ENCODE measurements around the gene MED12. TPM values are rescaled to one million over a fixed set of nuclear protein-coding genes. Genes with fewer than 3 reads are reported as not detected.
A peak's percentile ranks its signal among the peaks of the same experiment; 100 is the strongest.

MED12 gene
- total RNA-seq, 2 experiments from 2014 or later = 44.5 to 55.3 TPM

- H3K4me1 ChIP-seq (ENCODE audit: insufficient read depth, low read length) = peaks cover 62% of the 10 kb centered on the region
- ATAC-seq (ENCODE audit: poor library complexity) = peak; percentile 45
- Mint-ChIP-seq H3K36me3 (ENCODE audit: low read depth) (peaks cover 9% of the 10 kb centered on the region), H3K9me3 (no peaks in the 10 kb centered on the region), H3K27ac (peak overlapping the region; percentile 72), H3K27me3 (no peaks in the 10 kb centered on the region), H3K4me1 (ENCODE audit: low read depth) (peaks cover 74% of the 10 kb centered on the region), H3K4me3 (peak overlapping the region; percentile 84)
- intact Hi-C loops (cut with DNase I, micrococcal nuclease) = loop anchor here (1.0 to 10.0 kb wide), 4 partner anchors 11 to 156 kb away; partner anchors contain the start of gene ZMYM3 (in 2 of the 2)
- CTCF ChIA-PET = no interaction called here
- no peaks in the 10 kb centered on the region for H3K36me3 ChIP-seq (ENCODE audit: insufficient read depth, low read length)
- DNase-seq = peak; percentile 58 to 88 (median 76)
- no peak overlapping the region for H3K4me3 ChIP-seq (ENCODE audit: low read length)
- TF ChIP-seq, protein P1, sequence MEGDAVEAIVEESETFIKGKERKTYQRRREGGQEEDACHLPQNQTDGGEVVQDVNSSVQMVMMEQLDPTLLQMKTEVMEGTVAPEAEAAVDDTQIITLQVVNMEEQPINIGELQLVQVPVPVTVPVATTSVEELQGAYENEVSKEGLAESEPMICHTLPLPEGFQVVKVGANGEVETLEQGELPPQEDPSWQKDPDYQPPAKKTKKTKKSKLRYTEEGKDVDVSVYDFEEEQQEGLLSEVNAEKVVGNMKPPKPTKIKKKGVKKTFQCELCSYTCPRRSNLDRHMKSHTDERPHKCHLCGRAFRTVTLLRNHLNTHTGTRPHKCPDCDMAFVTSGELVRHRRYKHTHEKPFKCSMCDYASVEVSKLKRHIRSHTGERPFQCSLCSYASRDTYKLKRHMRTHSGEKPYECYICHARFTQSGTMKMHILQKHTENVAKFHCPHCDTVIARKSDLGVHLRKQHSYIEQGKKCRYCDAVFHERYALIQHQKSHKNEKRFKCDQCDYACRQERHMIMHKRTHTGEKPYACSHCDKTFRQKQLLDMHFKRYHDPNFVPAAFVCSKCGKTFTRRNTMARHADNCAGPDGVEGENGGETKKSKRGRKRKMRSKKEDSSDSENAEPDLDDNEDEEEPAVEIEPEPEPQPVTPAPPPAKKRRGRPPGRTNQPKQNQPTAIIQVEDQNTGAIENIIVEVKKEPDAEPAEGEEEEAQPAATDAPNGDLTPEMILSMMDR (IDR thresholded peaks at IDR 0.05) = peak; percentile 61
- no peak overlapping the region for H3K27ac ChIP-seq (ENCODE audit: low read depth in 1 of 2, low read length in 2 of 2)
- H3K9me3 ChIP-seq (ENCODE audit: control insufficient read depth in 1 of 2, insufficient read depth in 1 of 2, low read length in 2 of 2) = no peaks in the 10 kb centered on the region
- POLR2A ChIA-PET = interaction anchor here (1.0 to 2.8 kb wide), 2 partner anchors 13 to 14 kb away, joined by 4 to 34 read pairs; partner anchors contain the start of gene IL2RG
- H3K27me3 ChIP-seq (ENCODE audit: control insufficient read depth in 1 of 2, insufficient read depth in 2 of 2, low read length in 2 of 2) = no peaks in the 10 kb centered on the region
Measured at GRCh38 chrX:71098302-71098701, 20.1 kb upstream of the MED12 start.

- peak overlapping the region; percentile 72 for H3K27ac Mint-ChIP-seq
- H3K27ac ChIP-seq (ENCODE audit: low read depth in 1 of 2, low read length in 2 of 2) = no peak overlapping the region
Measured at GRCh38 chrX:71098951-71099506, 19.4 kb upstream of the MED12 start.

GRCh38 chrX:71099736-71100135 lies 18.7 kb upstream of the MED12 start:
- Mint-ChIP-seq H3K4me1 (ENCODE audit: low read depth) (peaks cover 88% of the 10 kb centered on the region), H3K4me3 (peak overlapping the region; percentile 45), H3K9me3 (no peaks in the 10 kb centered on the region), H3K27ac (peak overlapping the region; percentile 72), H3K27me3 (no peaks in the 10 kb centered on the region), H3K36me3 (ENCODE audit: low read depth) (peaks cover 9% of the 10 kb centered on the region)
- Histone ChIP-seq H3K4me3 (ENCODE audit: low read length) (no peak overlapping the region), H3K4me1 (ENCODE audit: insufficient read depth, low read length) (peaks cover 76% of the 10 kb centered on the region), H3K27me3 (ENCODE audit: control insufficient read depth in 1 of 2, insufficient read depth in 2 of 2, low read length in 2 of 2) (no peaks in the 10 kb centered on the region), H3K36me3 (ENCODE audit: insufficient read depth, low read length) (no peaks in the 10 kb centered on the region), H3K27ac (ENCODE audit: low read depth in 1 of 2, low read length in 2 of 2) (no peak overlapping the region), H3K9me3 (ENCODE audit: control insufficient read depth in 1 of 2, insufficient read depth in 1 of 2, low read length in 2 of 2) (no peaks in the 10 kb centered on the region)
- ChIA-PET POLR2A (interaction anchor here (1.4 to 5.3 kb wide), 6 partner anchors 12 to 266 kb away, joined by 3 to 106 read pairs (median 19); partner anchors contain the start of genes IL2RG, MED12 and TAF1), CTCF (interaction anchor here (1.7 to 4.6 kb wide), 3 partner anchors 11 to 29 kb away, joined by 4 to 40 read pairs (median 22); partner anchors contain the start of genes IL2RG and MED12)
- ATAC-seq (ENCODE audit: poor library complexity) (no peak), DNase-seq (no peak)
- TF ChIP-seq, protein P1 (IDR thresholded peaks at IDR 0.05) = no peak
- intact Hi-C loops (cut with DNase I, micrococcal nuclease) = loop anchor here (2.0 to 10.0 kb wide), 2 partner anchors 79 to 155 kb away; partner anchors contain the start of gene ZMYM3 (in 2 of the 2)

More at GRCh38 chrX:71098951-71099506, 19.4 kb upstream of the MED12 start:
- Histone ChIP-seq H3K4me3 (ENCODE audit: low read length) (no peak overlapping the region), H3K27me3 (ENCODE audit: control insufficient read depth in 1 of 2, insufficient read depth in 2 of 2, low read length in 2 of 2) (no peaks in the 10 kb centered on the region), H3K4me1 (ENCODE audit: insufficient read depth, low read length) (peaks cover 69% of the 10 kb centered on the region), H3K36me3 (ENCODE audit: insufficient read depth, low read length) (no peaks in the 10 kb centered on the region), H3K9me3 (ENCODE audit: control insufficient read depth in 1 of 2, insufficient read depth in 1 of 2, low read length in 2 of 2) (no peaks in the 10 kb centered on the region)
- POLR2A ChIA-PET = interaction anchor here (1.4 to 5.3 kb wide), 5 partner anchors 13 to 267 kb away, joined by 6 to 106 read pairs (median 29); partner anchors contain the start of genes IL2RG, MED12 and TAF1
- TF ChIP-seq, protein P1 (IDR thresholded peaks at IDR 0.05) = no peak
- peaks cover 9% of the 10 kb centered on the region for H3K36me3 Mint-ChIP-seq (ENCODE audit: low read depth)
- ATAC-seq (ENCODE audit: poor library complexity) = no peak
- no peaks in the 10 kb centered on the region for H3K27me3 Mint-ChIP-seq
- H3K4me3 Mint-ChIP-seq = peak overlapping the region; percentile 45
- CTCF ChIA-PET = interaction anchor here (1.7 to 4.6 kb wide), 3 partner anchors 12 to 29 kb away, joined by 4 to 40 read pairs (median 22); partner anchors contain the start of genes IL2RG and MED12
- intact Hi-C loops (cut with DNase I, micrococcal nuclease) = loop anchor here (1.0 to 10.0 kb wide), 4 partner anchors 10 to 156 kb away; partner anchors contain the start of gene ZMYM3 (in 2 of the 2)
- H3K9me3 Mint-ChIP-seq = no peaks in the 10 kb centered on the region
- peaks cover 81% of the 10 kb centered on the region for H3K4me1 Mint-ChIP-seq (ENCODE audit: low read depth)
- DNase-seq = no peak

All from CD4-positive, alpha-beta T cell (primary cell).